Neural crest cell (in vitro differentiated cells): Measurements from ENCODE around the gene LNPEP. TPM values are rescaled to one million over a fixed set of nuclear protein-coding genes. Genes with fewer than 3 reads are reported as not detected.

ENCODE experiments used
- DNase-seq: peaks from one replicate; pipeline ENCODE4 v3.0.0; 2021; ENCODE audit warnings: low read depth, mixed read lengths, low spot score
- H3K27ac Mint-ChIP-seq: one replicate; pipeline ENCODE4 v1.8.0; 2021; ENCODE audit warnings: mild to moderate bottlenecking, mixed read lengths; ENCODE audit not compliant: unreplicated experiment
- H3K27me3 Mint-ChIP-seq: 2 replicates; pipeline ENCODE4 v1.8.0; 2021; ENCODE audit warnings: low read depth, mild to moderate bottlenecking, mixed read lengths
- H3K36me3 Mint-ChIP-seq: 2 replicates; pipeline ENCODE4 v1.8.0; 2021; ENCODE audit warnings: low read depth, mild to moderate bottlenecking, mixed read lengths
- H3K4me1 Mint-ChIP-seq: 2 replicates; pipeline ENCODE4 v1.8.0; 2021; ENCODE audit warnings: mixed read lengths
- H3K4me3 Mint-ChIP-seq: one replicate; pipeline ENCODE4 v1.8.0; 2021; ENCODE audit warnings: mild to moderate bottlenecking, mixed read lengths
- H3K9me3 Mint-ChIP-seq: 2 replicates; pipeline ENCODE4 v1.8.0; 2021; ENCODE audit warnings: mixed read lengths
- total RNA-seq: library from RNA; stranded (reverse); gene quantifications from 2 replicates; pipeline ENCODE4 v1.2.1, GENCODE V29; 2021
- TF ChIP-seq, protein P1 (sequence below): fragments of 200-600 bp; sonication (generic); conservative IDR thresholded peaks from 2 replicates; pipeline ENCODE4 v1.5.0; 2021; ENCODE audit warnings: antibody characterized with exemption, mild to moderate bottlenecking

The LNPEP gene
- total RNA-seq, 1 donor from 2014 or later = 17.4 TPM

GRCh38 chr5:97044052-97044451 lies 108.2 kb downstream of the LNPEP start:
- DNase-seq = no peak
- Mint-ChIP-seq H3K36me3 (no peaks in the 10 kb centered on the region), H3K4me1 (peaks cover 18% of the 10 kb centered on the region), H3K4me3 (no peak overlapping the region), H3K27ac (no peak overlapping the region), H3K9me3 (no peaks in the 10 kb centered on the region), H3K27me3 (no peaks in the 10 kb centered on the region)
- TF ChIP-seq, protein P1, sequence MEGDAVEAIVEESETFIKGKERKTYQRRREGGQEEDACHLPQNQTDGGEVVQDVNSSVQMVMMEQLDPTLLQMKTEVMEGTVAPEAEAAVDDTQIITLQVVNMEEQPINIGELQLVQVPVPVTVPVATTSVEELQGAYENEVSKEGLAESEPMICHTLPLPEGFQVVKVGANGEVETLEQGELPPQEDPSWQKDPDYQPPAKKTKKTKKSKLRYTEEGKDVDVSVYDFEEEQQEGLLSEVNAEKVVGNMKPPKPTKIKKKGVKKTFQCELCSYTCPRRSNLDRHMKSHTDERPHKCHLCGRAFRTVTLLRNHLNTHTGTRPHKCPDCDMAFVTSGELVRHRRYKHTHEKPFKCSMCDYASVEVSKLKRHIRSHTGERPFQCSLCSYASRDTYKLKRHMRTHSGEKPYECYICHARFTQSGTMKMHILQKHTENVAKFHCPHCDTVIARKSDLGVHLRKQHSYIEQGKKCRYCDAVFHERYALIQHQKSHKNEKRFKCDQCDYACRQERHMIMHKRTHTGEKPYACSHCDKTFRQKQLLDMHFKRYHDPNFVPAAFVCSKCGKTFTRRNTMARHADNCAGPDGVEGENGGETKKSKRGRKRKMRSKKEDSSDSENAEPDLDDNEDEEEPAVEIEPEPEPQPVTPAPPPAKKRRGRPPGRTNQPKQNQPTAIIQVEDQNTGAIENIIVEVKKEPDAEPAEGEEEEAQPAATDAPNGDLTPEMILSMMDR = peak; percentile 34

- H3K4me1 Mint-ChIP-seq = peaks cover 17% of the 10 kb centered on the region
- no peaks in the 10 kb centered on the region for H3K36me3 Mint-ChIP-seq
- TF ChIP-seq, protein P1 = no peak
- H3K4me3 Mint-ChIP-seq = no peak overlapping the region
- H3K27me3 Mint-ChIP-seq = no peaks in the 10 kb centered on the region
- no peaks in the 10 kb centered on the region for H3K9me3 Mint-ChIP-seq
- no peak for DNase-seq
- no peak overlapping the region for H3K27ac Mint-ChIP-seq
These were observed 110.5 kb downstream of the LNPEP start for GRCh38 chr5:97046270-97046982.

GRCh38 chr5:97047076-97047475 lies 111.2 kb downstream of the LNPEP start:
- TF ChIP-seq, protein P1 = no peak
- H3K9me3 Mint-ChIP-seq = peaks cover 4% of the 10 kb centered on the region
- H3K4me1 Mint-ChIP-seq = peaks cover 17% of the 10 kb centered on the region

GRCh38 chr5:97049175-97049574 lies 113.3 kb downstream of the LNPEP start:
- H3K27me3 Mint-ChIP-seq = no peaks in the 10 kb centered on the region
- peaks cover 11% of the 10 kb centered on the region for H3K4me1 Mint-ChIP-seq
- H3K9me3 Mint-ChIP-seq = peaks cover 14% of the 10 kb centered on the region
- H3K27ac Mint-ChIP-seq = no peak overlapping the region
- H3K36me3 Mint-ChIP-seq = no peaks in the 10 kb centered on the region
- DNase-seq = no peak
- TF ChIP-seq, protein P1 = no peak
- no peak overlapping the region for H3K4me3 Mint-ChIP-seq

More at GRCh38 chr5:97047076-97047475, 111.2 kb downstream of the LNPEP start:
- peak overlapping the region; percentile 64 for H3K27ac Mint-ChIP-seq
- H3K4me3 Mint-ChIP-seq = no peak overlapping the region
- no peaks in the 10 kb centered on the region for H3K27me3 Mint-ChIP-seq
- no peak for DNase-seq
- H3K36me3 Mint-ChIP-seq = no peaks in the 10 kb centered on the region

GRCh38 chr5:97056263-97056662 lies 120.4 kb downstream of the LNPEP start:
- no peak overlapping the region for H3K4me3 Mint-ChIP-seq
- no peaks in the 10 kb centered on the region for H3K36me3 Mint-ChIP-seq
- no peak for DNase-seq
- no peaks in the 10 kb centered on the region for H3K4me1 Mint-ChIP-seq
- TF ChIP-seq, protein P1 = no peak
- H3K27ac Mint-ChIP-seq = no peak overlapping the region
- H3K27me3 Mint-ChIP-seq = no peaks in the 10 kb centered on the region
- peaks cover 17% of the 10 kb centered on the region for H3K9me3 Mint-ChIP-seq
